Hepatocyte (in vitro differentiated cells): ENCODE measurements around the gene SLC35A1.

ENCODE experiments used
- EZH2 ChIP-seq: fragments of 200-600 bp; sonication (generic); IDR thresholded peaks from 2 replicates; pipeline ENCODE4 v1.6.1; 2016; ENCODE audit warnings: antibody characterized with exemption, mild to moderate bottlenecking, borderline replicate concordance
- EZH2phosphoT487 ChIP-seq: fragments of 200-600 bp; sonication (generic); IDR thresholded peaks from one replicate; pipeline ENCODE4 v1.6.1; 2018; ENCODE audit warnings: antibody characterized with exemption, mild to moderate bottlenecking, low read depth, moderate library complexity; ENCODE audit not compliant: unreplicated experiment, severe bottlenecking
- TF ChIP-seq, protein P1 (sequence below): fragments of 200-600 bp; sonication (generic); IDR thresholded peaks from 2 replicates; pipeline ENCODE4 v1.5.1; 2016; ENCODE audit warnings: antibody characterized with exemption, mild to moderate bottlenecking; ENCODE audit not compliant: poor library complexity

DNA sequence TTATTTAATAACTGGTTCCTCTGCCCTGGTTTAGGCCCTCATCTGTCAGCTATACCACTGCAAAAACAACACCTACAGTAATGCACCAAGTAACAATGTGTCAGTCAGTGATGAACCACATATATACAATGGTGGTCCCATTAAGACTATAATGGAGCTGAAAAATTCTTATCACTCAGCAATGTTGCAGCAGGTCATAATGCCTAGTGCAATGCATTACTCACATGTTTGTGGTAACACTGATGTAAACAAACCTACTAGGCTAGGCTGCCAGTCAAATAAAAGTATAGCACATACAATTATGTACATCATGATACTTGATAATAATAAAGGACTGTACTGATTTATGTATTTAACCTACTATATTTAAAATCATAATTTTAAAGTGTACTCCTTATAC lies 85.7 kb downstream of the SLC35A1 start:
- TF ChIP-seq EZH2 (no peak), EZH2phosphoT487 (no peak)
- TF ChIP-seq, protein P1, sequence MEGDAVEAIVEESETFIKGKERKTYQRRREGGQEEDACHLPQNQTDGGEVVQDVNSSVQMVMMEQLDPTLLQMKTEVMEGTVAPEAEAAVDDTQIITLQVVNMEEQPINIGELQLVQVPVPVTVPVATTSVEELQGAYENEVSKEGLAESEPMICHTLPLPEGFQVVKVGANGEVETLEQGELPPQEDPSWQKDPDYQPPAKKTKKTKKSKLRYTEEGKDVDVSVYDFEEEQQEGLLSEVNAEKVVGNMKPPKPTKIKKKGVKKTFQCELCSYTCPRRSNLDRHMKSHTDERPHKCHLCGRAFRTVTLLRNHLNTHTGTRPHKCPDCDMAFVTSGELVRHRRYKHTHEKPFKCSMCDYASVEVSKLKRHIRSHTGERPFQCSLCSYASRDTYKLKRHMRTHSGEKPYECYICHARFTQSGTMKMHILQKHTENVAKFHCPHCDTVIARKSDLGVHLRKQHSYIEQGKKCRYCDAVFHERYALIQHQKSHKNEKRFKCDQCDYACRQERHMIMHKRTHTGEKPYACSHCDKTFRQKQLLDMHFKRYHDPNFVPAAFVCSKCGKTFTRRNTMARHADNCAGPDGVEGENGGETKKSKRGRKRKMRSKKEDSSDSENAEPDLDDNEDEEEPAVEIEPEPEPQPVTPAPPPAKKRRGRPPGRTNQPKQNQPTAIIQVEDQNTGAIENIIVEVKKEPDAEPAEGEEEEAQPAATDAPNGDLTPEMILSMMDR = no peak
